Right ventricle myocardium superior (tissue), 1 donor: ENCODE measurements around the gene ADAM12. TPM values are rescaled to one million over a fixed set of nuclear protein-coding genes. Genes with fewer than 3 reads are reported as not detected.

Source experiments
- ATAC-seq: fragments of 200-7000 bp; cut with Tn5 transposase; one replicate; pipeline ENCODE4 v1.9.1; 2020; ENCODE audit warnings: mild to moderate bottlenecking; ENCODE audit not compliant: poor library complexity
- DNase-seq: peaks from one replicate; pipeline ENCODE4 v3.0.0-alpha.2; 2020
- intact Hi-C: fragments of 100-400 bp; cut with DNase I; formaldehyde crosslinking; loops from one replicate; pipeline ENCODE4 v1.11.2; 2022
- total RNA-seq: library from RNA; stranded (reverse); fragmentation: NEBNext Ultra II Directional; extraction: Animal tissue kit (Norgen Biotek cat#: 25700); gene quantifications from one replicate; pipeline ENCODE4 v1.2.1, GENCODE V29; 2021
- donor health status: DM: no; HTN: yes; CAD: no; lungs with severe emphysema.

The ADAM12 gene
- total RNA-seq, 1 donor from 2014 or later: 0.38 TPM

GRCh38 chr10:126124668-126125349 lies 263.5 kb downstream of the ADAM12 start:
- no peak for ATAC-seq
- DNase-seq: no peak
- intact Hi-C loops: no loop called here

- intact Hi-C loops: no loop called here
- DNase-seq (no peak), ATAC-seq (no peak)
These were observed 264.2 kb downstream of the ADAM12 start for GRCh38 chr10:126124046-126124445.

- ATAC-seq: no peak
- intact Hi-C loops: no loop called here
- DNase-seq: no peak
These were observed 264.8 kb downstream of the ADAM12 start for GRCh38 chr10:126123466-126123865.

- intact Hi-C loops: no loop called here
- no peak for ATAC-seq
- no peak for DNase-seq
These were observed 265.4 kb downstream of the ADAM12 start for GRCh38 chr10:126122881-126123280.

- ATAC-seq: no peak
- no peak for DNase-seq
- intact Hi-C loops: no loop called here
These were observed 268.7 kb downstream of the ADAM12 start for GRCh38 chr10:126119599-126119998.

- DNase-seq: no peak
- ATAC-seq: no peak
- intact Hi-C loops: no loop called here
These were observed 269.8 kb downstream of the ADAM12 start for GRCh38 chr10:126118476-126118875.

- DNase-seq: no peak
- no peak for ATAC-seq
- intact Hi-C loops: no loop called here
These were observed 271.1 kb downstream of the ADAM12 start for GRCh38 chr10:126117196-126117595.

GRCh38 chr10:126115886-126116285 lies 272.4 kb downstream of the ADAM12 start:
- no peak for ATAC-seq
- intact Hi-C loops: no loop called here

GRCh38 chr10:126114884-126115555 lies 273.3 kb downstream of the ADAM12 start:
- no peak for ATAC-seq
- DNase-seq: no peak
- intact Hi-C loops: no loop called here

More at GRCh38 chr10:126115886-126116285, 272.4 kb downstream of the ADAM12 start:
- DNase-seq: no peak

GRCh38 chr10:126111516-126111915 lies 276.8 kb downstream of the ADAM12 start:
- intact Hi-C loops: no loop called here
- DNase-seq (no peak), ATAC-seq (no peak)

- ATAC-seq (peak; percentile 77), DNase-seq (no peak)
- intact Hi-C loops: no loop called here
These were observed 277.6 kb downstream of the ADAM12 start for GRCh38 chr10:126110489-126111180.

GRCh38 chr10:126109893-126110292 lies 278.4 kb downstream of the ADAM12 start:
- intact Hi-C loops: no loop called here
- ATAC-seq (no peak), DNase-seq (no peak)

- ATAC-seq: no peak
These were observed 279.6 kb downstream of the ADAM12 start for GRCh38 chr10:126108693-126109092.

GRCh38 chr10:126104767-126105166 lies 283.5 kb downstream of the ADAM12 start:
- peak; percentile 75 for DNase-seq
- peak; percentile 89 for ATAC-seq
- intact Hi-C loops: no loop called here

More at GRCh38 chr10:126108693-126109092, 279.6 kb downstream of the ADAM12 start:
- no peak for DNase-seq
- intact Hi-C loops: no loop called here

- intact Hi-C loops: no loop called here
- DNase-seq (no peak), ATAC-seq (no peak)
These were observed 285.6 kb downstream of the ADAM12 start for GRCh38 chr10:126102636-126103035.

- DNase-seq (no peak), ATAC-seq (no peak)
These were observed 286.5 kb downstream of the ADAM12 start for GRCh38 chr10:126101736-126102135.

GRCh38 chr10:126101325-126101724 lies 287.0 kb downstream of the ADAM12 start:
- intact Hi-C loops: no loop called here
- ATAC-seq (no peak), DNase-seq (no peak)

More at GRCh38 chr10:126101736-126102135, 286.5 kb downstream of the ADAM12 start:
- intact Hi-C loops: no loop called here

- intact Hi-C loops: no loop called here
- DNase-seq (no peak), ATAC-seq (no peak)
These were observed 288.9 kb downstream of the ADAM12 start for GRCh38 chr10:126099366-126099765.

GRCh38 chr10:126098226-126098581 lies 290.1 kb downstream of the ADAM12 start:
- DNase-seq: no peak
- ATAC-seq: no peak
- intact Hi-C loops: no loop called here
